ENCODE results near the gene DOCK1. TPM values are rescaled to one million over a fixed set of nuclear protein-coding genes. Genes with fewer than 3 reads are reported as not detected.
"Not testable (repeated sequence)": the region's sequence is repeated elsewhere in the genome, so short reads cannot be mapped to it uniquely, and the experiment has no call there.

Gene DOCK1
- polyA plus RNA-seq, 4 donors, result 59.0 to 73.2 (median 68.0) TPM

DNA sequence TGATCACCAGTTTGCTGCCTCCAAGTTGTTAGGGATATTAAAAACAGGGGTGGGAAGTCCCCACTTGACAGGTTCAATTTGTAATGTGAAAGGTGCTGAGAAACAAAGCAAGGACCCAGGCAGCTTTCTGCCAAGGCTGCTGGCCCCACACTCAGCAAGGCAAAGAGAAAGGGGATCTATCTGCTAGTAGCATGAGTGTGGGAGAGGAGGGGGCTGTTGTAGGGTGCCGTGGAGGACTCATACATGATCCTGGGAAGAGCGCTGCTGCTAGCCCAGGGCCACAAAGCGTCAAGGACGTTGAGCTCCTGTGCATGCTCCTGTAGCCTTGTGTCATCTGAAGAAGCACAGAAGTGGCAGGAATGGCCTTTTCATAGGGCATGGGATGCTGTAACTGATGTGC lies 387.7 kb downstream of the DOCK1 start:
- no peak for DNase-seq (ENCODE audit: low read depth in 4 of 4, low spot score in 3 of 4)

DNA sequence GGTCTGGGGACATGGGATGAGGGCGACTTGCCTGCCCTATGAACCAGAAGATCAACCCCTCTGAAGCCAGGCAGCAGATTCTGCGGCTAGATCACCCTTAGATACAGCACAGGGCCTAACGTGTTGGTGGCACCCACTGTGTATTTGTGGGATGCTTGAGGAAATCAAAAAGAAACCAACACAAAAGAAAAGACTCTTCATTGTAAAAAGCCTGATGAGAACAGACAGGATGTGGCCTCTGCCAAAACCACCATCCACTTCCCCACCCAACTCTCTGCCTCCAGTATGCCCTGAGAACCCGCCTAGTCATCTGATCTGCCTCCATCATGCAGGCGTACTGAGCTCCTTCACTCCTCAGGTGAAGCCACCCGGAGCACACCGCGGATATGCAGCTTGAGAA lies 388.4 kb downstream of the DOCK1 start:
- no peak for DNase-seq (ENCODE audit: low read depth in 4 of 4, low spot score in 3 of 4)

DNA sequence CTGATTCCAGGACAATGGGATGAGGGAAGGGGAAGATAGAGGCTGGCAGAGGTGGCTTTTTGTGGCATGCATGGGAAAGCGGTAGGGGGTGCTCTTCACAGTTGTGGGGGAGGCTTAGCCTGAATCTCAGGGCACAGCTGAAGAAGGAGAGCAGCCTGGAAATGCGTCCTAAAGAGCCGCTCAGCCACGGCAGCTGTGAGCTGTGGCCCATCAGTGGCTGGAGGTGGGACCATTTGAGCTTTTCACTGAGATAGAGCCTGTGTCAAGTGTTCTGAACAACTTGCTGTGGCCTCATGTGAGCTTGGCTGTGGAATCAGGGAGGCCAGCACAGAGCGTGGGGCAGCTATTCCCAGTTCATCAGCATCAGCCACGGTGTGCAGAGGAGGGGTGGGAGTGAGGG lies 391.5 kb downstream of the DOCK1 start:
- DNase-seq (ENCODE audit: low read depth in 4 of 4, low spot score in 3 of 4), result no peak

DNA sequence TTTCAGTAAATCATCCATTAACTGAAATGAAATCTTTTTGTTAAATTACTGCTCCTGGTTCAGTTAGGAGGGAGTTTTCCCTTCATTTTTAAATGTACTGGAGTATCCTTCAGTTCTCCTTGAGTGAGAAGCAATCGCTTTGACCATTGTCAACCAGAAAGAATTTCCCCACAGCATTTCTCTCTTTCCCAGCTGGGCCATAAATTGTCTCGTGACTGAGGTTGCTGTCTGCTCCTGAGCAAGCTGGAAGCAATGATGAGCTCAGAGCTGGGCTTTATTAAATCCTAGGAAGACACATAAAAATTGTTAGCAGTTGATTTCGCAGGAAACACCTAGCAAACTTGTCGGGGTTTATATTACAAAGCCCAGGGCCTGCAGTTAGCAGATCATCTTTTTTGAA lies 393.2 kb downstream of the DOCK1 start:
- DNase-seq (ENCODE audit: low read depth in 4 of 4, low spot score in 3 of 4), result peak in 1 of 4 donors; percentile 27

DNA sequence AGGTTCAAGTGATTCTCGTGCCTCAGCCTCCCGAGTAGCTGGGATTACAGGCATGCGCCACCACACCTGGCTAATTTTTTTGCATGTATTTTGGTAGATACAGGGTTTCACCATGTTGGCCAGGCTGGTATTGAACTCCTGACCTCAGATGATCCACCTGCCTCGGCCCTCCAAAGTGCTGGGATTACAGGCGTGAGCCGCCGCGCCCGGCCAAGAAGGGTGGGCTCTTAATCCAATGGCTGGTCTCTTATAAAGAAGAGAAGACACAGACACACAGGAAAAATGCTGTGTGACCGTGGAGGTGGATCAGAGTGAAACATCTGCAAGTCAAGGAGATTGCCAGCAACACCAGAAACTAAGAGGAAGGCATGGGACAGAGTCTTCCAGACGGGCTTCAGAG lies 394.0 kb downstream of the DOCK1 start:
- DNase-seq (ENCODE audit: low read depth in 4 of 4, low spot score in 3 of 4), result not testable (repeated sequence)

DNA sequence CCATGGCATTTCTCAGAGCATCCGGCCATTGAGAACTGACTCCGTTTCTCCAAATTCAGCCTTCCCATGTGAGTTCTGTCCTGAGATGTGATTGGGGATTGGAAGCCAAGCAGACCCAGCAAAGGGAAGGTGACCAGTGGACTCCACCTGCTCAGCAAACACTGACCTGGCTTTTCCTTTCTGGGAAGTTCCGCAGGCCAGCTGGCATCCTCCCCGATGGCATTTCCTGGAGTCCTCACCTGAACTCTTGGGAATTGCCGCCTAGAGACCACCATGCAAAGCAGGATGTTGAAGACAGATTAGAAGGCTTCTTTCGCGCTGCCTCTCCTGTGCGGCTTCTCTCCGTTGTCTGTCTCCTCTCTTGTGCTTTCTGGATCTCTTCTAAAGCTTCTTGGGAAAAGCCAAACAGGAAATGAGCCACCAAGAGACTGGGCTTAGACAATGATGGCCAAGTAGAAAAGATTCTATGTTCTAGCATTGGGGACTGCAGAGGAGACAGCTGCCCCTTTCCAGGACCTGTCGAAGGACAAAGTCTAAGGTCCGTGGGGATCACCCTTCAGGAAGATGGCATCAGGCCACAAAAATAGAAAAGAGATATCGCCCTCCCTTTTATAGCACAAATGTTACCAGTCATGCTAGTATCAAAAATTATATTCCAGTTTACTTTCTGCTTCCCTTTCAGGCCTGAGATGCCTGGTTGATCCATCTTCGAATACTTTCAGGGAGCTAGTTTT lies 394.9 kb downstream of the DOCK1 start:
- no peak for DNase-seq (ENCODE audit: low read depth in 4 of 4, low spot score in 3 of 4)

DNA sequence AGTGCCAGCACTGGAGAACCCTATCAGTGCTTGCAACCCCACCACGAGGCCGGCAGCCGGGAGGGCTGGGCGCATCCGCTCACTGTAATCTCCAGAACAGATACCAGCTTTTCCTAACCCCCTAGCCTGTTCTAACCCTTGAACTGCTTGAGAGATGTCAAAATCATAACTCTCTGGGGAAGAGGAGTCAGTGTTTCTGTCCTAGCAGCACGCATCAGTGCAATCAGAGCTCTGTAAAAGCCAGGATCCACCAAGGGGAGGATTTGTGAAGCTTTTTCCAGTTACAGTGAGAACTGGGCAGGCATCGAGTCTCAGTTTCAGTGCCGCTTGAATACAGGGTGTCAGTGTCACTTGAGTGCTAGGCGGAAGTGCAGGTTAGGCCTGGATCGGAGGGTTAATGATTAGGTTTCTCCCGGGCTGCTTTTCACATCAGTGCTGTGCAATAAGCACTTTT lies 395.7 kb downstream of the DOCK1 start:
- DNase-seq (ENCODE audit: low read depth in 4 of 4, low spot score in 3 of 4), result peak in 3 of 4 donors; percentile 33 to 53 (median 35)

DNA sequence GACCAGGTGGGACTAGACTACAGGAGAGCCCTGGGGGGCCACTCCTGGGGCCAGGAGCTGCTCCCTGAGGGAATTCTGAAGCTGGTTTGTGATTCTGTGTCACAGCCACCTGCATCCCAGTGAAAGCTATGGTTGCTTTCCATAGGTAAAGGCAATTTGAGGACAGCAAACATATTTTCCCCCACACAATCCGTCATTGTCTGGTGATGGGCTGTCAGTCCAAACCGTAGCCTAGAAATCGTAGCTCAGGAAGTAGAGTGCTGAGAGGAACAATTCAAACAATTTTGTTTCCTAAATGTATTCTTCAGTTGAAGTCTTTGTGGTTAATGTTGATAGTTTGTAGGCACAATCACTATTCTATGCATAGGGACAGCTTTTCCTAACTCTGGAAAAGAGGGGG lies 397.1 kb downstream of the DOCK1 start:
- DNase-seq (ENCODE audit: low read depth in 4 of 4, low spot score in 3 of 4), result no peak

DNA sequence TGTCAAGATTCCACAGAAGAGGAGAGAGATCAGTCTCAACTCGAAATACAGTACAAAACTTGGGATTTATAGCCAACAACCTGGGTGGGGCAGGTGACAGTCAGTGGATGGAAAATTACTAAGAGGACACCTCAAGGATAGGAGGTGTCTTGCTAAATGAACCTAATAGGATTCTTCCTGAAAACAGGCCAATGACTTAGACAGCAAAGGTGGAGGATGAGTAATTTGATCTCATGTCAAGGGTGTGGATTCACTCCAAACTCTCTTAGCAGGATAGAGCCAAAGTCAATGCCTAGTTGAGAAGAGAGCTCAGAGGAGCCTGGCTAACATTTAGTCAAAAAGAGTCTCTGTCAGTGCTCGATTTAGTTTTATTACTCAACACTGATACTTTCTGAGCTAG lies 397.9 kb downstream of the DOCK1 start:
- no peak for DNase-seq (ENCODE audit: low read depth in 4 of 4, low spot score in 3 of 4)

DNA sequence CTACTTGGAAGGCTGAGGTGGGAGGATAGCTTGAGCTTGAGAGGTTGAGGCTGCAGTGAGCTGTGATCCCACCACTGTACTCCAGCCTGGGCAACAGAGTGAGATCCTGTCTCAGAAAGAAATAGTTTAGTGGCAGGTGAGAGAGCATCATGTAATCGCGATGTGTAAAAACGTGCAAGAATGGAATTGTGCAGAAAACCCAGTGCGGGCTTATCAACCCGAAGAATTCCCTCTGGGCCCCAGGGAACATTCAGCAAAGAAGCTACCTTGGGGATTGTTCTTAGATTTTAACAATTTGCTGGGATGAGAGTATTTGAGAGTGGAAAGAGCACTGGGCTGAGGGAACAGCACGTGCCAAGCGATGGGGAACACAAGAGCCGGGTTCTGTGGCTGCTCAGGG lies 398.5 kb downstream of the DOCK1 start:
- no peak for DNase-seq (ENCODE audit: low read depth in 4 of 4, low spot score in 3 of 4)

DNA sequence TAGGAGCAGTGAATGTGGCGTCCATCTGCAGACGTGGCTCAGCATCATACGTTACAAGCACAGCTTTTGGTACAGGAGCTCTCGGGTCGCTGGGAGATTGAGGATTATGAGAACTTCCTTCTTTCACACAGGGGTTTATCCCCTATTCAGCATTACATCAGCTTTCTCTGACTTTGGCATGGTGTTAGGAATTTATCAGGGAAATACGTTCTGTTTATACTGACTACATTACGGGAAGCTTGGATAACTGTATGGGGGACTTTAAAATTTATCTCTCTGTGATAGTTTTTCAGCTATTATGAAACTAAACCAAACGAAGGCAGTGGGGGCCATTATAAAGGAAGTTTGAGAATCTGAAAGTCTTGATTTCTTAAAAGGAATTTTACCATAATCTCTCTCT lies 401.3 kb downstream of the DOCK1 start:
- no peak for DNase-seq (ENCODE audit: low read depth in 4 of 4, low spot score in 3 of 4)

DNA sequence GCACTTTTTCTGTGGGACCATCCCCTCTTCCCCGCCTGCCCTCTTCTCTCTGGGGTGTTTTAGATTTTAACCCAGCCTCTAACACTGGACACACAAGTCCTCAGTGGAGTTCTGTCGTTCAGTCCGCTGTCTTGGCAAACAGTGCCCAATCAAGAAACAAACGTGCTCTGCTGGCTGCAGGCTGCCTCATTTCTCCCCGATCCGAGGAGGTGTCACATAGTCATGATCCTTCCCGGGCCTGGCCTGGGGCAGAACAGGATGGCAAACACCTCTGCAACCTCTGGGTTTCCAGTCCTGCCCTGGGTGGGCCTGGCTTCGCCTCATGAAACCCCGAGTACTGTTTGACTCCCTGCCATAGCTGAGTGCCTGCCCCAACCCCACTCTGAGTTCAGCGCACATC lies 402.1 kb downstream of the DOCK1 start:
- DNase-seq (ENCODE audit: low read depth in 4 of 4, low spot score in 3 of 4), result no peak

DNA sequence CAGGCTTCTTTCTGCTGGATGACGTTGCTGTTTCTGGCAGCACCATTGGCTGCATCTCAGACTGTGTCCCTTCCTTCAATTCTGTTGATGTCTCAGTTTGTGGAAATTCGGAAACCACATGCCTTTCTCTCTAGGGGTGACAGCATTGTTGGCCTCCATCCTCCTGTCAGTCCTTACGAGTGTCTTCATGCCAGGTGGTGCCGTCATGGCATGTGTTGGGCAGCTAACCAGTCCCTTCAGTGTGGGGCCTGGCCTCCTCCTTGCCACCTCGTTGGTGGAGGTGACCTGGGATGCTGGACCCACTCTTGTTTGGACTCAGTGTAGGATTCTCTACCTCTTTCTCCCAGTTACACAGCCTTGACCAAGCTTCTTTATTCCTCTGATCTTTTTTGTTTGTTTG lies 402.8 kb downstream of the DOCK1 start:
- DNase-seq (ENCODE audit: low read depth in 4 of 4, low spot score in 3 of 4), result no peak

DNA sequence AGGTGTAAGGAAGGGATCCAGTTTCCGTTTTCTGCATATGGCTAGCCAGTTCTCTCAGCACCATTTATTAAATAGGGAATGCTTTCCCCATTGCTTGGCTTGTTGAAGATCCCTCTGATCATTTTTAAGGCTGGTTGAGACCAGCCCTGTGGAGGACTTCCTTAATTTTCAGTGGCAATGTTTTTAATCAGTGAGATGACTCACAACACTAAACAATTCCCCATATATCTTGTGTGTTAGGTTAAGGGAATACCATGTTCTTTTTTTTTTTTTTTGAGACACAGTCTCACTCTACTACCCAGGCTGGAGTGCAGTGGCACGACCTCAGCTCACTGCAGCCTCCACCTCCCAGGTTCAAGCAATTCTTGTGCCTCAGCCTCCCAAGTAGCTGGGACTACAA lies 404.4 kb downstream of the DOCK1 start:
- not testable (repeated sequence) for DNase-seq (ENCODE audit: low read depth in 4 of 4, low spot score in 3 of 4)

DNA sequence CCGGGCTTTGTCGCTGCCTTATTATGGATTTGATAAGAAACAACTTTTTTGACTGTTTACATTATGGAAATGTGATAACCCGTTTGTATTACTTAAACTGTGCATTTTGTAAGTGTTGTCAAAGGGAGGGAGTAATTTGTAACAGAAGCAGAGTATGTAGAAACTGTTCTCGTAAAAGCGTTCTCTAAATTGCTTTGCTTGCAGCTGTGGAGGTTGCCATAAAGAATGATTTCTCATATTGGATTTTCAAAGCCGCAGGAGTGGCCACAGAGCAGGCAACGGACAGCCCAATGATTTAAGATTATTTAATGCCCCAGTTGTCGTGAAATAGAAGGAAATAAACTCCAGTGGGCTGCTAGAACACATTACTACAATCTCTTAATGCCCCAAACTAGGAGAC lies 405.2 kb downstream of the DOCK1 start:
- DNase-seq (ENCODE audit: low read depth in 4 of 4, low spot score in 3 of 4), result no peak

DNA sequence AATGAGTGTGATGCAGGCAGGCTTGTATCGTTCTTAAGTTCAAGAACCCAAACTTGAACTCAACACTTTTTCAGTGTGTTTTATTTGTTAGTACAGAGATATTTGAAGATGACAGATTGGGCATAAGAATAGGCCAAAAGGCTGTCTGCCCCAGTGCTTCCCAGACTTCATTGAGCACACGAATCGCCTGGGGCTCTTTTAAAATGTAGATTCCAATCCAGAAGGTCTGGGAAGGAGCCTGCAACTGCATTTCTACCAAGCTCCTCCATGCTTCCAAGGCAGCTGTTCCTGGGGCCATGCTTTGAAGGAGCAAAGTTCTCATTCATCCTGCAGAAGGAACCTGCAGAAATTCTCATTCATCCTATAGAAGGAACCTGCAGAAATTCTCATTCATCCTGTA lies 405.7 kb downstream of the DOCK1 start:
- DNase-seq (ENCODE audit: low read depth in 4 of 4, low spot score in 3 of 4), result no peak

DNA sequence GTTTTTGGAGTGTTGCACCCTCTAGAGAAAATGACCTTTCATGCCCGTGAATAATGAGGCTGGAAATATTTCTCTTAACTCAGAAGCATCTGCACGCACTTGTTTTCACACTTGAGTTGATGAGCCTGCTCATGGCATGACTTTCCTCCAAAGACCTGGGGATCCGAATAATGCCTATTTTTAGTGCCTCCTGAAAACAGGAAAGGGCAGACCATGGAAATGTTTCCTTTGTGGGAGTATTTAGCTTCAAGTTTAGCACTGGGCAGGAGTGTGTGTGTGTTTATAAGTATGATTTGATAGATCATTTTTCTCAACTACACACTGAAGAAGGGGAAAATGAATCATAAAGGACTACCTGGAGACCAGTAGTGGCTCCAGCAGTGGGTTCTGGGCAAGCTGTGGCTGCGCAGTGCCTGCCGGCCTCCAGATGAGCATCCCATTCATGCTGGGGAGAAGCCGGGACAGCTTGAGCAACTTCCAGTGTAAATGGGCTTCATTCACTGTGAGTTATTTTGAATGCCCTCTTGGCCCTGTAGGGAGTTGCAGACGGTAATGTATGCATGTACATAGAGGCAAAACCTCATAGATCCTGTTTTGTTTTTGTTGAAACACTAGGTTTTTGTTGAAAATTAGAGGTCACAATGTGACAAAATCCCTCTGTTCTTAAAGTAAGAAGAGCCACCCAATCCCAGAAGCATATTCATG lies 408.9 kb downstream of the DOCK1 start:
- no peak for DNase-seq (ENCODE audit: low read depth in 4 of 4, low spot score in 3 of 4)

DNA sequence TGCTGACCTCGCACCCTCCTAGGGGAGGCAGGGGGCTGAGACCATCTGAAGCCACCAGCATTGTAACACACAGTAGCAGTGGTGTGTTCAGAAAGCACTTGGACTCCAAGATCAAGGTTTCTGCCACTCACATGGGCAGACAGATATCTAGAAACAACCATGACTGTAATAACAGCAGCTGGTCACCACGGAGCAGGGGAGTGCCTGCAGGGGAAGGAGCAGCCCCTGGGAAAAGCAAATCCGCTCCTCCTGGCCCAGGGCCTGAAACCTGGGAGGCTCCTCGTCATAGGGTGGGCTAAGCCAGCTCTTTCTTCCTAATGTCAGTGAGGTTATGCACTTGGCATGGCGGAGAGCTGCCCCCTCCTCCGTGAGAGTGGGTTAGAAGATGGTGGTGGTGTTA lies 409.6 kb downstream of the DOCK1 start:
- no peak for DNase-seq (ENCODE audit: low read depth in 4 of 4, low spot score in 3 of 4)

DNA sequence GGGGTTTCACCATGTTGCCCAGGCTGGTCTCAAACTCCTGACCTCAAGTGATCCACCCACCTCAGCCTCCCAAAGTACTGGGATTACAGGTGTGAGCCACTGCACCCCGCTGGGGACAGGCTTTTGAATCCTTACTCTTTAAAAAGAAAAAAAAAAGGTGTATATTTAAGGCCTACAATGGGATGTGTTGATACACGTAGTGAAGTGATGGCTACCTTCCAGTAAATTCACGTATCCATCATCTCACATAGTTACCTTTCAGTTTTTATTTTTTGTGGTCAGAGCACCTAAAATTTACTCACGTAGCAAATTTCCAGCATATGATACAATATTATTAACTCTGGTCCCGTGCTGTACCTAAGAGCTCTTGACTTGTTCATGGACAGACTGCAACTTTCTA lies 410.7 kb downstream of the DOCK1 start:
- no peak for DNase-seq (ENCODE audit: low read depth in 4 of 4, low spot score in 3 of 4)

DNA sequence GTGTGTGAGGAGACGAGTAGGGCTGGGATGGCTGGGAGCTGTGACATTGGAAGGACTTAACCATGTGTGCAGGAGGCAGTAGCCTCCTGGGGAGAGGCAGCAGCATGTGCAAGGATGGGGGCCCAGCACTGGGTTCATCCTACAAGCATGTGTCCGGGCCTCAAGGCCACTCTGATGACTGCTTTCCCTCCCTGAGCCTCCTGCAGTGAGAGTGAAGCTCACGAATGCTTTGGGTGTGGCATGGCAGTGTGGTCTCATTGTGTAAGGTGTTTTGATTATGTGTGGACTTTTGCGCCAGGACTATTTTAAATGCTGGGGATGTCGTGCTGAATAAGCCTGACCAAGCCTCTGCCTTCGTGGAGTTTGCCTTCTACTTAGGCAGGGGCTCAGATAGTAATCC lies 413.2 kb downstream of the DOCK1 start:
- no peak for DNase-seq (ENCODE audit: low read depth in 4 of 4, low spot score in 3 of 4)

DNA sequence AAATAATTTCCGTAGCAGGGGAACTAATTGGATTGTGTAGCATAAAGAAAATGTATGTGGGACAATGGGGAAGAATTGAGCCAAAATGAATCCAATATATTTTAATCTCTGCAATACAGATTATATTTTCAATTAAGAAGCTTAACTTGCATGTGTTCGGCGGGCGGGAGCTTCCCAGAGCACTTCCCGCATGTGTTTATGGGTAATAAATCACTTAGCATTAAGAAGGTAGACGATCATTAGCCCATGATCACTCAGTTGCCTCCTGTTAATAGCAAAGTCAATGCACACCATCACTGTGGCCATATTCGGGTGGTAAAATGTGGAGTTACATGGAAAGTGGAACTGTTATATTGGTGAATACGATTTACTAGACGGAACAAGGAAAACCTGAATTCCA lies 414.0 kb downstream of the DOCK1 start:
- no peak for DNase-seq (ENCODE audit: low read depth in 4 of 4, low spot score in 3 of 4)

DNA sequence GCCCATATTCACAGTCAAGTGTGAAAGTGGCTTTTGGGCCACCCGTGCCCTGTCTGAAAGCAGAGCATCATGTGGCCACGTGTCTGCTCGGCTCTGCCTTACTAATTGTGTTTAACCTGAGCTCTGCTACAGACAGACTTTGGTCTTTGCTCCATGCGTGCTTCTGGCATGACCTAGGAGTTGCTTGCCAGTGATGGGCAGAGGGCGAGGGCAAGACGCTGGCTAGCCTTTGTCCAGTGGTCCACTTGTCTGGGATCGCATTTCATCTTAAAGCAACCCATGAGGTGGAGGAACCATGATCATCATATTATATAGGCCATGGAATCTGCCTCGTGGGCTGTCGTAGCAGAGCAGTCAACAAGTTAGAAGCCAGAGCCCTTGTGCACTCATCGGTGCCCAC lies 414.5 kb downstream of the DOCK1 start:
- DNase-seq (ENCODE audit: low read depth in 4 of 4, low spot score in 3 of 4), result no peak
